Retinal pigment epithelial cell (primary cell): ENCODE data around the gene ESYT3.

Experiments used
- DNase-seq: peaks from one replicate; pipeline ENCODE4 v3.0.0-alpha.2; 2010; ENCODE audit warnings: low read depth
- H3K4me3 ChIP-seq: 2 replicates; pipeline ENCODE4 v1.5.1; 2011; ENCODE audit warnings: mild to moderate bottlenecking, low read length, control low read depth, moderate library complexity
- CTCF ChIP-seq: conservative IDR thresholded peaks from 2 replicates; pipeline ENCODE4 v1.5.1; 2011; ENCODE audit warnings: low read depth, low read length, control low read depth, inconsistent platforms

The ESYT3 gene

GRCh38 chr3:138463724-138464490 is 29.5 kb downstream of the ESYT3 start:
- no peak for TF ChIP-seq CTCF
- no peak overlapping the region for H3K4me3 ChIP-seq
- DNase-seq: no peak

GRCh38 chr3:138464491-138464860 is 30.1 kb downstream of the ESYT3 start:
- no peak for DNase-seq
- H3K4me3 ChIP-seq: no peak overlapping the region
- TF ChIP-seq CTCF: no peak

- no peak for TF ChIP-seq CTCF
- H3K4me3 ChIP-seq: no peak overlapping the region
- DNase-seq: no peak
Measured at GRCh38 chr3:138465451-138465850, 31.0 kb downstream of the ESYT3 start.

- TF ChIP-seq CTCF: no peak
- H3K4me3 ChIP-seq: no peak overlapping the region
- DNase-seq: no peak
Measured at GRCh38 chr3:138465925-138466324, 31.5 kb downstream of the ESYT3 start.

- no peak for DNase-seq
- TF ChIP-seq CTCF: no peak
- H3K4me3 ChIP-seq: no peak overlapping the region
Measured at GRCh38 chr3:138467931-138468330, 33.5 kb downstream of the ESYT3 start.

GRCh38 chr3:138468451-138468850 is 34.0 kb downstream of the ESYT3 start:
- no peak for DNase-seq
- TF ChIP-seq CTCF: no peak
- no peak overlapping the region for H3K4me3 ChIP-seq

- TF ChIP-seq CTCF: no peak
- H3K4me3 ChIP-seq: no peak overlapping the region
- peak; percentile 64 for DNase-seq
Measured at GRCh38 chr3:138468886-138469285, 34.5 kb downstream of the ESYT3 start.
